ENCODE results near the gene LRRC75B.
"Not testable (repeated sequence)": the region's sequence is repeated elsewhere in the genome, so short reads cannot be mapped to it uniquely, and the experiment has no call there.

LRRC75B gene

DNA sequence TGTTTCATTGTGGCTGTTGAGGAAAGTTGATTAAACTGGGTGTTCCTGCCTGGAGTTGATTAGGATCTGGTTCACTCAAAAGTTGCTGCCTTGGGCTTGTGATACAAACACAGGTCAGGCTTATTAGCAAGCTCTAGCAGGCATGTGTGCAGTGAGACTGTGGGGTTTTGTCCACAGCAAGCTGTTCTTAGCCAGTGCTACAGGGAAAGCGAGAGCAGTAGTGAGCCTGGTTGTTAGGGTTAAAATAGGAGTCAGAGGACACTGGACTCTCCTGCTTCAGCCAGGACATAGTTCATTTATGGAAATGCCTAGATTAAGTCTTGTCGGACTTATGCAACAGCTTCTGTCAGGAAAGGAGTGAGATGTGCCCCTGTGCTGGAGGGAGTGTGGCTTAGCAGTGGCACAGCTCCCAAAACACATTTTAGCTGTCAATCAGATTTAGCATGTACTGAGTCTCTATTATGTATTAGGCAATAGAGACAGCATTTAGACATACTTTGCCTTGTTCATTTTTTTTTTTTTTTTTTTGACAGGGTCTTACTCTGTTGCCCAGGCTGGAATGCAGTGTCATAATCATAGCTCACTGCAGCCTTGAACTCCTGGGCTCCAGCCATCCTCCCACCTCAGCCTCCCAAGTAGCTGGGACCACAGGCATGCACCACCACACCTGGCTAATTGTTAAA, 28.4 kb downstream of the LRRC75B start:
- Mint-ChIP-seq H3K4me3 (no peak overlapping the region), H3K4me1 (peaks cover 32% of the 10 kb centered on the region), H3K27me3 (no peaks in the 10 kb centered on the region), H3K27ac (peak overlapping the region; percentile 17), H3K36me3 (peaks cover 13% of the 10 kb centered on the region), H3K9me3 (no peaks in the 10 kb centered on the region)
- ATAC-seq (ENCODE audit: low read depth) (no peak), DNase-seq (ENCODE audit: low spot score in 2 of 2) (no peak)

DNA sequence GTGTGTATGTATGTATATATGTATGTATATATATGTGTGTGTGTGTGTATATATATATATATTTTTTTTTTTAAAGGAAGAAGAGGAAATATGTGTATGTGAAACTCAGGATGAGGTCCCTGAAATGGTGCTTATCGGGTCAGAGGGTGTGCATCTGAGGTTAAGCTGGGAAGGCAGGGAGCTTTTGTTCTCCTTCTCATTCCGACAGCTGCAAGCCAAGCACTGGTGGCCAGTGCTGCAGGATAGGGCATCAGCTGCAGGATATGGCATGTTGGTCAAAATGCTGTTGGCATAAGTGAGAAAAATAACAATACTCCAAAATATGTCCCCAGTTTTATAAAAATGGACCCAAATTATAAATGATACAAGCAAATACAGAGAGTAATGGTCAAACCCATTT, 29.6 kb downstream of the LRRC75B start:
- DNase-seq (ENCODE audit: low spot score in 2 of 2) (no peak), ATAC-seq (ENCODE audit: low read depth) (no peak)
- Mint-ChIP-seq H3K4me1 (peaks cover 43% of the 10 kb centered on the region), H3K36me3 (peaks cover 18% of the 10 kb centered on the region), H3K9me3 (no peaks in the 10 kb centered on the region), H3K4me3 (no peak overlapping the region), H3K27ac (no peak overlapping the region), H3K27me3 (no peaks in the 10 kb centered on the region)

DNA sequence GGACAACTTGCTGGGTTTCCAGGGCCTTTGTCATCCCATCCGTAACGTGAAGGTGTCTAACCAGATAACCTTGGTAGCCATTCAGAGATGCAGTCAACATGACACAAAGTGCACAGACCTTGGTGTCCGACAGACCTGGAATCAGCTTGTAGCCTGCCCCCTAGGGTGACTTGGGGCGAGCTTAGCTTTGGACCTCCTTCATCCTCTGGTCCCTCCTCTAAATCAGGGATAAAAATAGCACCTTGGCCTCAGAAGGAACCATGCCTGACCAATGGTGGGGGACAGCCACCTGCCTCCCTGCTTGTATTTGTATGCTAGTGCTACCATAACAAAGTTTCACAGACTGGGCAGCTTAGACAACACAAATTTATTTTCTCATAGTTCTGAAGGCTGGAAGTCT, 33.4 kb downstream of the LRRC75B start:
- no peak overlapping the region for H3K4me3 Mint-ChIP-seq
- ATAC-seq (ENCODE audit: low read depth) (no peak), DNase-seq (ENCODE audit: low spot score in 2 of 2) (no peak)
- H3K9me3 Mint-ChIP-seq, result no peaks in the 10 kb centered on the region
- peak overlapping the region; percentile 31 for H3K27ac Mint-ChIP-seq
- H3K36me3 Mint-ChIP-seq, result peaks cover 21% of the 10 kb centered on the region
- peaks cover 46% of the 10 kb centered on the region for H3K4me1 Mint-ChIP-seq
- no peaks in the 10 kb centered on the region for H3K27me3 Mint-ChIP-seq

DNA sequence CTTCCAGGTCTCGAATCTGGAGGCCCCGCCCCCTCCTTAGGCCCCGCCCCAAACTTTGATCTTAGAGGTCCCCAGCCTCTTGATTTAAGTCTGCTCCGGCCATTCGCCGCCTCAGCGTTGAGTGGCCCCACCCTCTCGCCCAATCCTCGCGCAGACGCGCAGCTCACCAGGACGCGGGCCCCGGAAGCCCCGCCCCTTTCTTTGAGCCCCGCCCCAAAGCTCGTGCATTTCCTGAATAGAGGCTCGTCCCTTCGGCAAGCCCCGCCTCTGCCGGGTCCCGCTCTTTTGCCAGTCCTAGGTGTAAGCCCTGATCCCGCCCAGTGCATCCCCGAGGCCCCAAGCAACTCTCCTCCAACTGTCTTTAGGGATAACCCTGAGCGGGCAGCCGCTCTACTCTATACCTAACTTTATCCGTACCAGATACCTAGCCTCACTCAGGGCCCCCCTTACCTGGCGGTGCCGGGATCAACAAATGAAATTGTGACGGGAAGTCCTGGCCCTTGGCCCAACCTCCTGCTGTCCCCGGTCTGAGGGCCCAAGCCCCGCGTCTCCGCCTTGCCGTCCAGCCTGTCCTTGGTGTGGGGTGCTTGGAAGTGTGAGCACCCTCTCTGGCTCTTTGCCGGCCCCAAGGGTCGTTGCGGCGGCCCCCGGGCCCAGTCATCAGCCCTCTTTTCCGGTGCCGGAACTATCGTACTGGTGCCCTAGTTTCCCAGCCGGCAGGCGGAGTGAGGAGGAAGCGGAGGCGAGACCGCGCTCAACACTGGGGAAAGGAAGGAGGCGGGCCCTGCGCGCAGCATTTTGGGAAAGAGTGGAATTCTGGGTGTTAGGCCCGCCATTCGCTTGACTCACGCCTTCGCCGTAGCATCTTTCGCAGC, 37.5 kb downstream of the LRRC75B start, which contains the start of gene SNRPD3:
TSS of gene SNRPD3 (plus strand) at position 835 of the 875 bp plus-strand sequence. CDS start 1,676 bp downstream, outside the sequence.
- H3K4me3 Mint-ChIP-seq, result peak within 1 kb of the TSS; percentile 98
- ATAC-seq (ENCODE audit: low read depth) (peak; percentile 81), DNase-seq (ENCODE audit: low spot score in 2 of 2) (peak; percentile 86 to 95)
- peaks cover 23% of the 10 kb centered on the region for H3K36me3 Mint-ChIP-seq
- H3K27ac Mint-ChIP-seq, result peak within 1 kb of the TSS; percentile 86
- no peaks in the 10 kb centered on the region for H3K9me3 Mint-ChIP-seq
- H3K4me1 Mint-ChIP-seq, result peaks cover 62% of the 10 kb centered on the region
- no peaks in the 10 kb centered on the region for H3K27me3 Mint-ChIP-seq

DNA sequence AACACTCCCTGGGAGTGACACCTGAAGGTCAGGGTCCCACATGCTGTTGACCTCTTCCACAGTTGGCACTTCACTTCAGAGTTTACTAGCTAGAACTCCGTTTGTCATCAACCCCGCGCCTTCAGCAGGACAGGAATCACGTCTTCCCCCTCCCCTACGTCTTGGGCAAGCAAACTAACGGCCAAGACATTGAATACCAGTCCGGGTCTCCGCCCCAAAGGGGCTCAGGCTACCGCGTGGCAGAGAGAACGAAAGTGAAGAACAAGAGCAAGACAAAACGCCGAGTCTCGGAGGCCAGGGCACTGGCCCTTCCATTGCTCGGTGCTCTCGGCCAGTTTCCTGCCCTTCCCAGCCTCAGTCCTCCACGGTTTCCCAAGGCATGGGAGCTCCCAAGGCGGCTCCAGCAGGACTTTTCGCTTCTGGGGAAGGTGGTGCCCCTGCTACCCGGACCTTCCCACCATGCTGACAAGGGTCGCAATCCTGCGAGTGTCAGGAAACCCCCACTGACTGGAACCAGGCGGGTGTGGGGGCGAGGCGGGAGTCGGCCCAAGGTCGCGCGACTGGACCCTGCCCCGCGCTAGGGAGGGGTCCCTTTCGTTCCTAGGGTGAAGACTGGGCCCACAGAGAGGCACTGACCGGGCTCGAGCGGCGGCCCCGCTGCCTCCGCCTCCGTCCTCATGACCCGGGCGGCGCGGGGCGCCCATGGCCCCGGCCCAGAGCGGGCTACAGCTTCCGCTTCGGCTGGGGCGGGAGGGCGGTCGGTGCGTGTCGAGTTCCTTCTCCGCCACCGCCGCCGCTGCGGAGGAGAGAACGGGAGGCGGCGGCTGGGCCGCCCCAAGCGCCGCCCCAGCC, 38.3 kb downstream of the LRRC75B start, which contains the start of gene GUCD1:
TSS of gene GUCD1 (minus strand) at position 826 of the 852 bp plus-strand sequence. CDS start at position 679, 147 bp downstream.
- DNase-seq (ENCODE audit: low spot score in 2 of 2) (no peak), ATAC-seq (ENCODE audit: low read depth) (no peak)
- peaks cover 63% of the 10 kb centered on the region for H3K4me1 Mint-ChIP-seq
- no peaks in the 10 kb centered on the region for H3K9me3 Mint-ChIP-seq
- peak within 1 kb of the TSS; percentile 98 for H3K4me3 Mint-ChIP-seq
- peak within 1 kb of the TSS; percentile 86 for H3K27ac Mint-ChIP-seq
- H3K36me3 Mint-ChIP-seq, result peaks cover 21% of the 10 kb centered on the region
- no peaks in the 10 kb centered on the region for H3K27me3 Mint-ChIP-seq

DNA sequence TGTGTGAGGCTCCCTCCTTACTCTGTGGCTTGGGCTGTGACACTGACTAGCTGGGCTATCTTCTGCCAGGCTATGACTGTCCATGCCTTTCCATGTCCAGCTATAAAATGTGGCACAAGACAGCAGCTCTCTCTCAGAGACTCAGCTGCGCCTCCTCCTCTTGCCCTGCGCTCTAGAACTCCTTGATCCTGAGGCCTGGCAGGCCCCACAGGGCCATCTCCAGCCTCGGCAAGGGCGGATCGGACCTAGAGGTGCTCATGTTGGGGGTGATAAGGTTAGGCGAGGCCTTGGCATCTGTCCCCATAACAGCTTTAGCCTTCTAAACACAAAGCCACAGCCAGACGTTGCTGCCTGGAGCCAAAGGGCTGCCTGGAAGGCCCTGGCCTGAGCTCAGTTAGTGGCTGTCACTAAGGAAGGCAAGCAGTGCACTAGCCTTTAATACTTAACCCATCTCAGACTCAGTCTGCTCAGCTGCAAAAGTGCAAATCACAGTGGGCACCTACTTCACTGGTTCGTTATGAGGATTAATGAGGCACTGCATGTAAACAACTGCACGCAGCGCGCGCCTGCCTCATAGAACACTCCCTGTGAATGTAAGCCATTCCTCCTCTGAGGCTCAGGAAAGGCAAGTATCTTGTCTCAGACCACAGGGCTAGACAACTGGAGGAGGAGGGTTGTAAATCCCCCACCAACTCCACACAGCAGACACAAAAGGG, 39.1 kb downstream of the LRRC75B start:
- peaks cover 60% of the 10 kb centered on the region for H3K4me1 Mint-ChIP-seq
- peaks cover 22% of the 10 kb centered on the region for H3K36me3 Mint-ChIP-seq
- ATAC-seq (ENCODE audit: low read depth) (no peak), DNase-seq (ENCODE audit: low spot score in 2 of 2) (peak in 1 of 2 donors; percentile 16)
- no peaks in the 10 kb centered on the region for H3K9me3 Mint-ChIP-seq
- peak overlapping the region; percentile 86 for H3K27ac Mint-ChIP-seq
- peak overlapping the region; percentile 98 for H3K4me3 Mint-ChIP-seq
- H3K27me3 Mint-ChIP-seq, result no peaks in the 10 kb centered on the region

DNA sequence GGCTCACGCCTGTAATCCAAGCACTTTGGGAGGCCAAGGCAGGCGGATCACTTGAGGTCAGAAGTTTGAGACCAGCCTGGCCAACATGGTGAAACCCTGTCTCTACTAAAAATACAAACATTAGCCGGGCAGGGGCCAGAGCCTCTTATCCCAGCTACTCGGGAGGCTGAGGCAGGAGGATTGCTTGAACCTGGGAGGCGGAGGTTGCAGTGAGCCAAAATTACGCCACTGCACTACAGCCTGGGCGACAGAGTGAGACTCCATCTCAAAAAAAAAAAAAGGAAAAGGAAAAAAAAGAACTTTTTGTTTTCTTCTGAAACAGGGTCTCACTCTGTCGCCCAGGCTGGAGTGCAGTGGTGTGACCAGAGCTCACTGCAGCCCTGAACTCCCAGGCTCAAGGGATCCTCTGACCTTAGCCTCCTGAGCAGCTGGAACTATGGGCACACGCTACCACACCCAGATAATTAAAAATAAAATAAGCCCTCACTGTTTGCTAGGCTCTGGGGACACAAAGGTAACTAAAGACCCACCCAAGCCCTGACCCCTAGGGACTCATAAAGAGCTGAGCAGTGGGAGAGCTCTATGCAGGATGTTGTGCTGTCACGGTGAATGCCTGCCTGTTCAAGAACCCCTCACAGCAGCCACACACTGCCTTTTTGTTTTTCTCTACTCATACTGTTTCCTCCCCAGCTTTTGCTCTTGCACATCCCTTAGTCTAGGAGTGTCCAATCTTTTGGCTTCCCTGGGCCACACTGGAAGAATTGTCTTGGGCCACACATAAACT, 40.2 kb downstream of the LRRC75B start:
- peak overlapping the region; percentile 98 for H3K4me3 Mint-ChIP-seq
- H3K9me3 Mint-ChIP-seq, H3K27me3 Mint-ChIP-seq: not testable (repeated sequence)
- DNase-seq (ENCODE audit: low spot score in 2 of 2) (peak in 1 of 2 donors; percentile 33), ATAC-seq (ENCODE audit: low read depth) (peak; percentile 24)
- H3K36me3 Mint-ChIP-seq, result peaks cover 20% of the 10 kb centered on the region
- H3K4me1 Mint-ChIP-seq, result peaks cover 51% of the 10 kb centered on the region
- H3K27ac Mint-ChIP-seq, result peak overlapping the region; percentile 86

DNA sequence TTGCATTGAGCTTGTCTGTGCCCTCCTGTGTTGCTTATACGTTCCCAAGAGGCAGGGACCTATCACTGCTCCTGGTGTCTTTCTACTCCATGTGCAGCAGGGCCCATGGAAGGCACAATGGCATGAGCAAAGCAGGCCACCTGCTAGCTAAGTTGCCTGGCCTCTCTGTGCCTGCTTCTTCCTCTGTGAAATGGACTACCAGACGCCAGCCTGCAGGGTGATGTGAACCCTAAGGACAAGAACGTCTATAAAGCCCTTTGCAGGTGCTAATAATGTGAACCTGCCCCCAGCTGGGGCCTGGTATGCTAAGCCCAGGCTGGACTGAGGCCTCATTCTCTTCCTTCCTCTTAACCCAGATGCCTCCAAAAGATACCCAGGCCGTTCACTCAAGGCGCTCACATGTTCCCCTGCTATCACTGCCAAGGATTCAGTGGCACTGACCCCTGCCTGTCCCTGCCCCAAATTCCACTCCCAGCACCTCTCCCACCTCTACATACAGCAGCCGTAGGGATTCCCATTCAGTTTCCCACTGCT, 41.9 kb downstream of the LRRC75B start:
- no peaks in the 10 kb centered on the region for H3K27me3 Mint-ChIP-seq
- ATAC-seq (ENCODE audit: low read depth) (no peak), DNase-seq (ENCODE audit: low spot score in 2 of 2) (no peak)
- peak overlapping the region; percentile 63 for H3K4me3 Mint-ChIP-seq
- H3K4me1 Mint-ChIP-seq, result peaks cover 44% of the 10 kb centered on the region
- H3K36me3 Mint-ChIP-seq, result peaks cover 31% of the 10 kb centered on the region
- peak overlapping the region; percentile 91 for H3K27ac Mint-ChIP-seq
- no peaks in the 10 kb centered on the region for H3K9me3 Mint-ChIP-seq

DNA sequence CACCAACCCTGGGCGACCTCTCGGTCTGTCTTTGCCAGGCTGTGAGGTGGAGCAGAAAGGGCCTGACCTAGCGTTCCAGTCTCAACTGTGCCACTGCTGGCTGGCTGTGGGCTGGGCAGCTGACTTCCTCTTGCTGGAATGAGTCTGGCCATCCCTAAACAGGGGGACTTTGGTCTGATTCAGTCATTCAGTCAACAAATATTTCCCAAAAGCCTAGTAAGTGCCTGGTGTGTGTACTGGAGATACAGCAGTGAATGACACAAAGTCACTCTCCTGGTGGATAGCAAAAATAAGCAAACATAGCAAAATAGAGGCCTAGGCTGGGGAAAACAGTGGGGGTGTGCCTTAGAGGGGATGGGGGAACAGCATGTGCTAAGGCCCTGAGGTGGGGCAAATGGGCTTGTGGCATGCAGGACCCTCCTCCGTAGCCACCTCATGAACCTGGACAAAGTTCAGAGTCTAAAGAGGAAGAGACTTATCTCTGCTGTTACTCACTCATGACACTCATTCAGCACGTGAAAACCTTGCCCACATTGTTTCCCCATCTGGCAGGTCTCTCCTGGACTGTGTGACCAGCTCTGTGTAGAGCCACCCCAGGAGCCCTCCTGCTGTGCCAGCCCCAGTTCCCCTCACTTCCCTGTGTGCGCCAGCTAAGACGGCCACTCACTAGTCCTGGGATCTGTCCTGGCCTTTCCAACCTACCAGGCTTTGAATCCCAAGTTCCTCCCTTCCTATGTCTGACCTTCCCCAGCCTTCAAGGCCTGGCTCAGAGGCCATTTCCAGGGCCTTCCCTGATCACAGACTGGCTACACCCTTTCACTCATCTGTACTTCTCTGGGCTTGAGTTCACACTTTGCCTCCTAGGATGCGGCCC, 42.6 kb downstream of the LRRC75B start:
- peaks cover 31% of the 10 kb centered on the region for H3K36me3 Mint-ChIP-seq
- H3K4me3 Mint-ChIP-seq, result peak overlapping the region; percentile 63
- peaks cover 44% of the 10 kb centered on the region for H3K4me1 Mint-ChIP-seq
- peak overlapping the region; percentile 91 for H3K27ac Mint-ChIP-seq
- no peaks in the 10 kb centered on the region for H3K9me3 Mint-ChIP-seq
- ATAC-seq (ENCODE audit: low read depth) (no peak), DNase-seq (ENCODE audit: low spot score in 2 of 2) (no peak)
- H3K27me3 Mint-ChIP-seq, result no peaks in the 10 kb centered on the region

DNA sequence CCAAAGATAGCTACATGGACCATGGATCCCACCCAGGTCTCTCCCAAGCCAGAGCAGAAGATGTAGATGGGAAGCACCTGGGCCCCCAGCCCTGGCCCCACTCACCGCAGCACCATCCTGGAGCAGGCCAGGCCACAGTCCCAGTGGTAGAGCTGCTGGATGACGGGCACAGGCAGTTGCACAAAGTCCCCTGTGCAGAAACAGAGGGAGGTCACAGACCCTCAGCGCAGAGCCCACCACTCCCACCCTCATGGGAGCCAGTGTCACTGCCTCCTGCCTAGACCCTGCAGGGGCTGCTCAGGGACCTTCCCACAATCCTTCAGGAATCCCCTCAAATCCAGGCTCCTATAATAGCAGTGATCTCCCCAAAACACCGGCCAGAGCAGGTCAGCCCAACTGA, 44.1 kb downstream of the LRRC75B start:
- Mint-ChIP-seq H3K36me3 (peaks cover 31% of the 10 kb centered on the region), H3K27me3 (no peaks in the 10 kb centered on the region), H3K4me3 (no peak overlapping the region)

DNA sequence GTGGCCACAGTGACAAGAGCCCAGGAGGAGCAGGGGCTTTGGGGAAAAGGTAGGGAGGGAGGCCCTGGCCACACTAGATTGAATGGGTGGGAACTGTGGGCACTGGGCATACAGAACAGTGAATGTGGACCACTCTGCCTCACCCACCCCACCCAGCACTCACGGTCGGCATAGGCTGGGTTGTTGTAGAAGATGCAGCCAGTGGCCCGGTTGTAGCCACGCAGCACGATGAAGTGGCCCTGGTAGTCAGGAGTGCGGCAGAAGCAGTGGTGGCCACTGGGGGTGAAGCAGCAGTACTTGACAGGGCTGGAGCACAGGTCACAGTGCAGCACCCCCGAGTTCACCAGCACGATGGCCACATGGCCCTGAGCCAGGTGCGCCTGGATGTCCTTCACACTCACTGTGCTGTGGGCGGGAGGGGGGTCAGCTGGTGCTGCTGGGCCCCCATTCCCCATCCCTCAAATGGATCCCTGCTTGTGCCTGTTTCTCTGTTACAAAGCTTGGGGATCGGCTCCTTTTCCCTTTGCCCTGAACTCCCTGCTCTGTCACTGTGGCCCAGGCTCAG, 49.1 kb downstream of the LRRC75B start:
- Mint-ChIP-seq H3K27me3 (no peaks in the 10 kb centered on the region), H3K4me1 (peaks cover 27% of the 10 kb centered on the region), H3K36me3 (peaks cover 41% of the 10 kb centered on the region), H3K4me3 (no peak overlapping the region), H3K27ac (peak overlapping the region; percentile 47), H3K9me3 (no peaks in the 10 kb centered on the region)
- ATAC-seq (ENCODE audit: low read depth), result no peak
- DNase-seq (ENCODE audit: low spot score in 2 of 2), result no peak

More for the DNA sequence above, 44.1 kb downstream of the LRRC75B start:
- Mint-ChIP-seq H3K4me1 (peaks cover 40% of the 10 kb centered on the region), H3K9me3 (no peaks in the 10 kb centered on the region), H3K27ac (no peak overlapping the region)
- DNase-seq (ENCODE audit: low spot score in 2 of 2), result no peak
- ATAC-seq (ENCODE audit: low read depth), result no peak
